NOMO-1 treated with dmso at 0.1 percent for 144 hours (cell line): Measurements from ENCODE around the gene ECD.
"Not testable (repeated sequence)": the region's sequence is repeated elsewhere in the genome, so short reads cannot be mapped to it uniquely, and the experiment has no call there.

Experiments used
- DNase-seq: peaks from one replicate; lab custom pipeline; 2025; ENCODE audit not compliant: unreplicated experiment; lab: John Stamatoyannopoulos, UW

Gene ECD

GRCh38 chr10:73161079-73161478, 6.7 kb downstream of the ECD start:
- no peak for DNase-seq

GRCh38 chr10:73159038-73159648, 8.7 kb downstream of the ECD start:
- DNase-seq: no peak

GRCh38 chr10:73156054-73156453, 11.8 kb downstream of the ECD start:
- no peak for DNase-seq

GRCh38 chr10:73152009-73152408, 15.8 kb downstream of the ECD start:
- no peak for DNase-seq

GRCh38 chr10:73150633-73151413, 17.0 kb downstream of the ECD start:
- DNase-seq: not testable (repeated sequence)

GRCh38 chr10:73141603-73142002, 26.2 kb downstream of the ECD start:
- DNase-seq: no peak

GRCh38 chr10:73139251-73139650, 28.6 kb downstream of the ECD start:
- no peak for DNase-seq

GRCh38 chr10:73136627-73137026, 31.2 kb downstream of the ECD start:
- no peak for DNase-seq

GRCh38 chr10:73134727-73135126, 33.1 kb downstream of the ECD start:
- DNase-seq: no peak

- no peak for DNase-seq
These were observed 35.7 kb downstream of the ECD start for GRCh38 chr10:73131913-73132686.

- DNase-seq: no peak
These were observed 36.5 kb downstream of the ECD start for GRCh38 chr10:73131301-73131700.

- no peak for DNase-seq
These were observed 41.5 kb downstream of the ECD start for GRCh38 chr10:73126343-73126742.

- no peak for DNase-seq
These were observed 47.9 kb downstream of the ECD start for GRCh38 chr10:73119952-73120351.

- DNase-seq: no peak
These were observed 48.4 kb downstream of the ECD start for GRCh38 chr10:73119457-73119856.

GRCh38 chr10:73117976-73118743, 49.6 kb downstream of the ECD start:
- DNase-seq: no peak

GRCh38 chr10:73116017-73116416, 51.8 kb downstream of the ECD start:
- no peak for DNase-seq

- no peak for DNase-seq
These were observed 54.3 kb downstream of the ECD start for GRCh38 chr10:73113551-73113950.

GRCh38 chr10:73112032-73112431, 55.8 kb downstream of the ECD start:
- not testable (repeated sequence) for DNase-seq

- peak; percentile 81 for DNase-seq
These were observed 57.4 kb downstream of the ECD start, which contains the start of gene NUDT13 for GRCh38 chr10:73110345-73110849. NUDT13 (plus strand) TSS chr10:73110455; CDS start chr10:73114366, 3,911 bp downstream.

- not testable (repeated sequence) for DNase-seq
These were observed 58.6 kb downstream of the ECD start for GRCh38 chr10:73109248-73109652.

- DNase-seq: no peak
These were observed 61.5 kb downstream of the ECD start for GRCh38 chr10:73106301-73106700.
